Activated naive CD4-positive, alpha-beta T cell treated with Interleukin-2 at 50 U/mL for 16 hours (primary cell): ENCODE measurements around the gene SKAP1.
"Not testable (repeated sequence)": the region's sequence is repeated elsewhere in the genome, so short reads cannot be mapped to it uniquely, and the experiment has no call there.

Experiments
- DNase-seq: peaks from one replicate; pipeline ENCODE4 v3.0.0-alpha.2; 2020

SKAP1 gene

DNA sequence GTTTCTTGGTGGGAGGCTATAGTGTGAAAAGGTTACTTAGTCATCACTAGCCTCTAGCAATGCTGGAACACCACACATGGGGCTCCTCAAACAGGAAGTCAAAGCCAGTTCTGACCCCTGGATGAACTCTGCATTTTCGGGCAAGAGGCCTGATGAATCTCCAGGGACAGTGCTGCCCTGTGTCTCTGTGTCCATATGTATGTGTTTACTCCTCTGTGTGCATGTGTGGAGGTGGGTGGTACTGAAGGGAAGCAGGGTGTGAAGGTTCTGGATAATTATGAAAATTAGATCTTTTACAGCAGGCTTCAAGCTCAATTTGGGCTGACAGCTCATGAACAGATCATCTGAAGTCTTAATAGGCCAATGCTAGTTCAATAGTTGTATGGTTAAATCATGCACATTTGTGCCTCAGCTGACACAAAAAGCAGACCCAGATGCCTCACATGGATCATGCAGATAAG is 188.9 kb downstream of the SKAP1 start:
- DNase-seq = no peak

DNA sequence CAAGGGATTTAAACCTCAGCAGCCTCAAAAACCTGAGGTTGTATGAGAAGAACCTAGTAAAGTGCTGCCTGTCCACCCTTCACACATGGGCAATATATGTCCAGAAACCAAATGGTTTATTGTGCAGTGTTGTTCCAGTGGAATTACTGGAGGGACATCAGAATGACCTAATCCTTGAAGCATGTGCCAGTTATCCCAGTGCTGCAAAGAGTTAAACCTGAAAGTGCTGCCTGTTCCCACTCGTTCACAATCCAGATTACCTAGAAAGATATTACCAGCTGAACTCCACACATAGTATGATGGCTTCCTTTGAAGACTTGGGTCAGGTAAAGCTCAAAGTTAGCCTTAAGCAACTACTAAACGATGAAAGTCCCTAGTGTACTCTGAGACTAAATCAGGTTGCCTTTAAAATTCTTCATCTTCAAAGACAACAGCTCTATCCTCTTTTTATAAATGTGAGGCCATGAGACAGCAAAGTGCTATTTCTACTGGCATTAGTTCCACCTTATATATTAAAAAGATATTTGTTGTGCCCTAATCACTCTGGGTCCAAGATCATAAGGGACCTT is 189.4 kb downstream of the SKAP1 start:
- no peak for DNase-seq

DNA sequence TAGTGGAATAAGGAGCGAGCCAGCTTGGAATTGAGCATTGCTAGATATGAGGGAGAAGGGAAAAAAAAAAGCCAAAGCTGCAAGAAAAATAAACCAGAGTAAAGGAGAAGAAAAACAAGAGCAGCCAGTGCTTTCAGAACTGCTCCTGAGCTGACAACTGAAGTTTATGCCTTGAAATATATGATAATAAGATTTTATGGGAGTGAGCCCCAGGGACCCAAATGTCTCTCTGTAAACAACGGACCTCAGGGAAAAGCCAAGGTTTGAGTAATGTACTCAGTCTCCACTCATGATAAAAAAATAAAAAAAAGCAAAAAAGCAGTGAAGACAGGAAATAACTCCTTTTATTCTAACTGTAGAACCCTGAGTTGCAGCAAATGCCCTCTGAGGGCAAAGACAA is 189.9 kb downstream of the SKAP1 start:
- DNase-seq = no peak

DNA sequence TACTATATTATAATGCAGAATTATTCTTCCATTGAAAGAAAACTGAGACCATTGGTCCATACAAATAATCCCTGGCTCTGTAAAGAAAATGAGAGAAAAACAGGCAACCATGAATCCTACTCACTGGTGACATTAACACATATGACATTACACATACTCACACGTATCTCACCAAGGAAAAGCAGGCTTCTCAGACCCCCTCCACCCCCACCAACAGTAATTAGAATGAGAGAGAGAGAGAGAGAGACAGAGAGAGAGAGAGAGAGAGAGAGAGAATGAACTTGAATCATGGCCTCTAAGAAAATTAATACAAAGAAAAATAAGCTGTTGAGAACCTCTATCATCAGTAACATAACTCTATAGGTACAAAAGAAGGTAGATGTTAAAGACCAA is 190.4 kb downstream of the SKAP1 start:
- DNase-seq = no peak

DNA sequence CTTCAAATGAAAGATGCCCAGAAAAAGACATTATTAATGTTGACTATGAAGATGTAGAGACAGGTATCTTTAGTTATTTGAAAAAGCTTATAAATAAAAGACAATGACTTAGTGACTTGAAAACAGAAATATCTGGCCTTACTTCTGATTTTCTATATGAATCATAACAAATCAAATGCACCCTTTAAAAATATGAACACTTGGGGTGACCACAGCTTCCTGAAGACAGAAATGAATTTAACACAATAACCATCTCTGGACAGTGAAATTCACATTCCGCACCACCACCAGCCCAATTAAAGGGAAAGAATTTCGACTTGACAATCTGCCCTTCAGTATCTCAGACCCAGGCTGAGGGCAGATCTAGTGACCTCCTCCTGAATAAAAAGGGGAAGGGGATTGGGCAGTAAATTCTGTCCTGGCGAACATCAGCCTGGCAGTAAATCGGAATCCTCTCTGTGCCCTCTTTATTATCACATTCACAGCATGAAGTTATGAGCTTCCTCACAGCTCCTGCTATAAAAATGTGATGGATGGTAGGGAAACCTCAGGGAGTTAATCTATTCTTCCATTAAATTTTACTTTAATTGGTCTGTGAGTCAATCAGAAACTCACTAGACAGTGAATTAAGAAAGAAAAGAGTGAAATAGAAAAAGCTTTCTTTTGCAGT is 190.9 kb downstream of the SKAP1 start:
- no peak for DNase-seq

DNA sequence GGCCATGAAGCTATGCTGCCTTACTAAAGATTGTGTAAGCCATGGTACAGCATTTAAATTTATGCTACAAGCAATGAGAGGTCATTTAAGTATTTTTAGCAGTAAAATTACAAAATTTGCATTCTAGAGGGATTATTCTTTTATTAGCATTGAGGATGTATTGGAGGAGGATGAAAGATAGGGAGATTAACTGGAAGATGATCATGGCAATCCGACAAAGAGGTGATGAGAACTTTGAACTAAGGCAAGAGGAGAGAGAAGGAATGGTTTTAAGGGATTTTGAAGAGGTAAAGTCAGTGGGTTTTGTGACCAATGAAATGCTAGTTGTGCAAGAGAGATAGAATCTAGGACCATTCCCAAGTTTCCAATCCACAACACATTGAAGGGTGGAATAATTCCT is 192.6 kb downstream of the SKAP1 start:
- DNase-seq = no peak

DNA sequence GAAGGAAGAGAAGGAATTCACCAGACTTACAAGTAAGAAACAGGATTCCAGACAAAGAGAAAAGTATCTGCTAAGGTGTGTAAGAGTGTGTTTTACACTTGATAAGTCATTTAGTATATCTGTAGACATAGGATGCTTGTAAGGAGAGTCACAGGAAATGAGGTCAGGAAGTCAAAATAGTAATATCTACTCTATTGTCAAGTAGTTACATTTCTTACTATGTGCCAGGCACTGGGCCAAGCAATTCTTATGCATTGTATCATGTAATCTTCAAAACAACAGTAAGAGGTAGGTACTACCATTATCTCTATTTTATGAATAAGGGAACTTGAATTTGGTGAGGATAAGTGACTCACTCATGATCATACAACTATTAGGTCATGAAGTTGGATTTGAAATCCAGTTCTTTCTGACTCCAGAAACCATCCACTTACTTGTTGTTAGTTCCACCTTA is 193.3 kb downstream of the SKAP1 start:
- DNase-seq = no peak

DNA sequence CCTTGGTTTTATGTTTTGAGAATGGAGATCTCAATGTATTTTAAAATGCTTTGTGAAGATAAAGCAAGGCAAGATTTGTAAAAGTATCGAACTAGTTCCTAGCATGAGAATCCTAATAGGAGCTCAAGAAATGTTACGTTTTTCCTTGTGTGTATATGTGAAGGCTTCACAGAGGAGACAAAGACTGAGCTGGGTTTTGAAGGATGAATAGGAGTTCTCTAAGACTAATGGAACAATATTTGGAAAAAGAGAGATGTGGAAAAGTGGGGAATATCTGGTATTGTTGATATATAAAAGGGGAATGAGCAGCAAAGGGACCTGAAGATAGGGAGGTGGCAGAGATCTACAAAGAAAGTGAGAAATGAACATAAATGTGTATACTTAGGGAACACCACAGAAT is 195.1 kb downstream of the SKAP1 start:
- DNase-seq = no peak

DNA sequence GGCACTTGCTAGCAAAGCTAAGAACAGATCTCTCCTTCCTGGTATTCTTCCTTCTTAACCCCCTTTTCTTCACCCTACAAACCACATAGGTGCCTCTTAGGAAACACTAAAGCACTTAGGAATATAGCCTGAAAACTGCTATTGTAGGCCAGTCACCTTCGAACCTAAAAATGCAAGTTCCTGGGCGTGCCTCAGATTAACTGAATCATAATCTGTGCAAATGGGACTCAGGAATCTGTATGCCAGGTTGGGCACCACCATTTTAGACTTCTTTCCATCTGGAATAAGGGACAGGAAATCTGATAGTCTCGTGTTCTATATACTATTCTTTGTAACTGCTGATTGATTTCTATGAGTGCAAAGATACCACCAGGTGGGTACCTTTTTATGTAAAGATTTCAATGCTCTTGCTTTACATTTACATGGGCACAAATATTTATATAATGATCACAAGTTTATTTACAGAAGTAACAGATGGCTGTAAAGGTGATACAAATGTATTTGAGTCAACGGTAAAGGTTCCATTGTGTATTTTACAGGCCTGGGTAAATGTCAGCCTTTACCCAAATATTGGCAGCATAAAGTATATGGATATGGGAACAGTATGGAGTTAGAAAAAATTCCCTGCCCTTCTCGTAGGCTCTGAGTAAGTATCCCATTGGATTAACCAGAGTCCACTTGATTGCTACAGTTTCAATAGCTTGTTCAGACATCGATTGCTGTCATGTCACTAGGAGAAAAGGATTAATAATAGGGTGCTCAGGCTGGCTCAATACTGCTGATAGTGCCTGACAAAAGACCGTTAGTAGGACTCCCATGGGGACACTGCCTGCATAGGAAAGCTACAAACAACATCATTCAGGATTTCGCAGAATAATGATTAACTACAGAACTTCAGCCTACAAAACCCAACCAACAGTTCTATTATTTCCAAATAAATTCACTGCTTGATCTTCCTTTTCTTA is 197.7 kb downstream of the SKAP1 start:
- no peak for DNase-seq

DNA sequence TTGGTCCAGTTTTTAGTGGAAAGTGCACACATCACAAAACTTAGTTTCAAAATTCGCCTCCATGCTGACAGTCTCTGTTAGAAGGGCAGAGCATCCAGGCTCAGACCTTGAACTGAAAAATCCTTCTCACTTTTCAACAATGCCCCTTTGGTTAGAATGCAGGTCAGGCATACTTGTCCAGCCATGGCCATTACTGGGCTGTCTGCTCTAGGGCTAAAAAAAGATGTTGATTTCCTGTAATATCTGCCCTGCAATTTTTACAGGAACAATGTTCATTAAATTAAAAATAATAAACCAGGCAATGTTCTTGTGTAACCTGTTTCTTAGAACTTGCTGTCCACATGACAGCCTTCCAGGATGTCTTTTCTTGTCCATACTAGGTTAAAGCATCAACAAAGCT is 200.1 kb downstream of the SKAP1 start:
- no peak for DNase-seq

DNA sequence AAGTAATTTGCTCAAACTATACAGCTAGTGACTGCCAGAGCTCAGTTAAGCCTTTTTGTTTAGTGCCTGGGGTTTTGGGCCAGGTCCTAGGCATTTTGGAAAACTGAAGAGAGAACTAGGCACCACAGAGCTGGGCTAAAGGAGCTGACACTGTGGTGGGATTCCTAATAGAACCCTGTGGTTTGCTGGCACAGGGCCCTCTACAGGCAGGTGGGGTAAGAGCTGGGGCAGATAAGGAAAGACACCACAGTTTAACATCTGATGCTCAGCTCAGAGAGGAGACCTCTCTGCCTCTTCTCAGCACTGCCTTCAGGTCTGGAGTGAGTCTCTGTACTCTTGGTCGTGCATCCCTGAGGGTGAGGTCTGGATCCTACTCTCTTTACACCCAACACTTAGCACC is 201.3 kb downstream of the SKAP1 start:
- DNase-seq = no peak

DNA sequence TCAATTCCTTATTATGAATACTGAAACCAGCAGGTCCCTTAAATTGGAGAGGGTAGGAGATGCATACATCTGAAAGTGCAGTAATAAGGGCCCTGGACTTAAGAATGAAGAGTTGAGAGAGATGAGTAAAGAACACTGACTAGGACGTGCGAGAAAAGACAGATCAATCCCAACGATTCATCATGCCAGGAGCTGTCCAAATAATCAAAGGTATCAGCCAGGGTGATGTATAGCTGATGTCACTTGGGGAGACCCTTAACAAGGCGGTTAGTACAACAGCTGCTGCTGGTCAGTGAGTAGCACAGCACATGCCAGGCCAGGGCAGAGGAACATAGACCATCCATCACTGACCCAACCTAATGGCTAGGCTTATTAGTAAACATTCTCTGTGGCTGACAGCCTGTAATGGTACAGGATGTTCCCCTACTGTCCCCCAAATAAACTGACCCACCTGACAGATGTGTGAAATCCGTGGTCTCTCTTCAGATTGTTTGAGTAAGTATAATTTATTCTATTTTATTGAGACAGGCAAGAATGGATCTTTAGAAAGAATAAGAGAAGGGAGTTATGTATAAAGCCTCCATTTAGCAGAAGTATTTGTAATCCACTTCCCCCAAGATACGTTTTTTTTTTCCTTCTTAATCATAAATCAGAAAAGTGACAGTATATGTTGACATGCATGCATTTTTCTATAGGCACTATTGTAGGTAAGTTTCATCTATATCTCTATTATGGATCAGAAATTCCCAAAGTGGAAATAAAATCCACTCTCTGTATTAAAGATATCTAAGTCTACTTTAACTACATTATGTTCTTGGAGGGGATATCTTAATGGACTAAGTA is 204.1 kb downstream of the SKAP1 start:
- DNase-seq = no peak

DNA sequence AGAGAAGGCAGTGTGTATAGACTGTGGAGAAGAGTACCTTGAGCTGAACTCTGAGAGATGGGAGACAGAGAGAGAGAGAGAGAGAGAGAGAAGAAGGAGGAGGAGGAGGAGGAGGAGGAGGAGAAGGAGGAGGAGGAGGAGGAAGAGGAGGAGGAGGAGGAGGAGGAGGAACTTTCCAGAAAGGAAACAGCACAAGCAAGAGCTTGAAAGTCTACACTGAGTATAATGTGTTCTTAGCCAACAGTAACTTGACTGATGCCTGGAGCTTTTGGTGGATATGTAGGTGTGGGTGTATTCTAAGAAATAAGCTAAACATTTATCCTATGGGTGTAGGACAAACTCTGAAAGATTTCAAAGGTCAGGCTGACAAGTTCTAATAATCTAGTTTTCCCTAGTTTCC is 206.1 kb downstream of the SKAP1 start:
- no peak for DNase-seq

DNA sequence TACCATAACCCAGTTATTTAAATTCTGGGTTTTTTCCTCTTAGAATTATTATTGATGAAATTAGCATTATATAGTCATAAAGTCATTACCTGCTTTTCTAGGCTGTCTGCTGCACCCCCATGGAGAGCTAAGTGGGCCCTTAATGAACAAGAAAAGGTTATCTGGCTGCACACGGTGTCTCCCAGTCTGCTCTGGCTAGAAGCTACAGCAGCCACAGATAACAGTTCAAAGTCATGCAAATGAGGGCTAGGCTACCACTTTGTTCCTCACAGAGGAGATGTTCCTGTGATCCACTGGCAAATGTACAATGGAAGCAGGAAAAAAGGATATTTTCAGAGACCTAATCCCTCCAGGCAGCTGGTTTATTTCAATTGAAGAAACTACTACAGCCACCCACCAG is 210.4 kb downstream of the SKAP1 start:
- DNase-seq = no peak

DNA sequence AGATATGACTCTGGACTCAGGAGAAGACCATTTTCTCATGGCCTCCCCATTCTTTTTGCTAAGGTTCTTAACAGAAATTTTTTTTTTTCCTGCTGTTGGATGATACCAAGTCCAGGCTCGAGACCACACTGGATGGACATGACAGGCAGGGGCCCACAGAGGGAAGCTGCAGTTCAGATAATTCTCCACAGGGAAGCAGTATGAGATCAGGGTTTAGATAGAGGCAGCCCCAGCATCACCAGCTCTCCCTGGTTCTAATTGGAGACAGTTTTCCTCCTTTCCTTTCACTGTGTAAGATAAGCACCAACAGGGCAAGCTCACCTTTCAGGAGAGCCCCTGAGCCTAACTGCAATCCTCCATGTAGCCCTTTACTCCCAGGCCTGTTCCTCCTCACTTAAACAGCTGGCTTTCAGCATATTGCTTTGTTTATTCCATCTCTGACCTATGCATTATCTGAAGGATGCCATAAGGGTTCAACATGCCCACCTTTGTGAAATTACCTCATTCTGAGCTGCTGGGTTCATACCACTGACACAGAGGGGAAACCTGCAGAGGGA is 214.4 kb downstream of the SKAP1 start:
- DNase-seq = no peak

DNA sequence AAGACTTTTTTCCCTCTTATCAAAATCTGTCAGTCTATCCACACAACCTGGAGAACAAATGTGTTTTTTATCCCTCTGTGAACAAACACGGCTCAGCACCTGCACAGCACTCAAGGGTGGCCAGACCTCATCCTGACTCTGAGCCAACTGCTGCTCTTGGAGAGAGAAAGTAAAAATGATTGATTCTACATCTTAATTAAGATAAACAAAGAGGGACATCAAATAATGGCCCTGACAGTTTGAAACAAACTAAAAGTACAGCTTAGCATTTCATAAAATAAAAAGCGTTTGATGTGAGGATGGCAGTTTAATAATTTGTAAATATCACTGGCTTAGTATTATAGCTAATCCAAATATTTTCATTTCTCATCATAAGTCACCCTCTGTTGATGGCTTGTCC is 216.2 kb downstream of the SKAP1 start:
- no peak for DNase-seq

DNA sequence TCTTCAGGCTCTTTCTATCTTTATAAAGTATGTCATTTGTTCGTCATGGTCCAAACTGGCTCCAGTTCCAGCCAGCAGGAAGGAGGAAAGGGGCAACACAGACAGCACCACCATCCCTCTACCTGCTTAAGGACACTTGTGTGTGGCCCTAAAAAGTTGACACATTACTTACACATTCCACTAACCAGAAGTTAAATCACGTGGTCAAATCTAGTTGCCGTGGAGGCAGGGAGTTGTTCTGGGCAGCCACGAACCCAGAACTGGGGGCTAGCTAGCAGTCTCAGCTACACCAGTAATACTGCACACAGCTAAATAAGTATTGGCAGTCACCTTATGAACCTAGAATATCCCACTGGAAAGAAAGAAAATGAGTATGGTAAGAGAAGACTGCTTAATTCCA is 218.2 kb downstream of the SKAP1 start:
- DNase-seq = no peak

DNA sequence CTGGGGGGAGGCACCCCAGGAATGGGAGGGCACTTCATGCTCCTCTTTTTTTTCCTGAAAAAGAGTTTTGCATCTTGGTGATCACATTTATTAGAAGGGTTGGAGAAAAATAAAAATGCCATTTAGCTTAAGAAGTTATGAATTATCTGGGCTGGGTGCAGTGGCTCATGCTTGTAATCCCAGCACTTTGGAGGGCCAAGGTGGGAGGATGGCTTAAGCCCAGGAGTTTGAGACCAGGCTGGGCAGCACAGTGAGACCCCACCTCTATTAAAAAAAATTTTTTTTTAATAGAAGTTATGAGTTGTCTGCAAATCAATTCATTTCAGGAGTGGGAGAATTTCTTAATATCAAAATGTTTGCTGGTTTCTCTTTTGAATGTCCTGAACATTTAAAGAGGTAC is 219.0 kb downstream of the SKAP1 start:
- no peak for DNase-seq

DNA sequence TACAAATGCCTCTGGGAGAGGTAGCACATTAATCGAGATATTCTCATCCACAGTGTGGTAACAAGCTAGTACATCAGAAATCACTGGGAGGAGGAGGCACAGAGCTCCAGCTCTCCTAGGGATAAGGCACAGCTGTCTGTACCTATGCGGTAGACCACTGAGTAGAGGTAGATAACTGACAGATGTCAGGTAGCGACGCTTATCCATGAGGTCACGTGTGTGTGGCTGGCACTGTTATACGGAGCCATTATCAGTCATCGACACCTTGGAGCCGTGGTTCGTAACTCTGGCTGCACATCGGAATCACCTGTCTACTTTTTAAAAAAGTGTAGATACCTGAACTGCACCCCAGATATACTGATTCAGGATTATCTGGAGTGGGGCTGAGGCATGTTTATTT is 220.0 kb downstream of the SKAP1 start:
- no peak for DNase-seq

DNA sequence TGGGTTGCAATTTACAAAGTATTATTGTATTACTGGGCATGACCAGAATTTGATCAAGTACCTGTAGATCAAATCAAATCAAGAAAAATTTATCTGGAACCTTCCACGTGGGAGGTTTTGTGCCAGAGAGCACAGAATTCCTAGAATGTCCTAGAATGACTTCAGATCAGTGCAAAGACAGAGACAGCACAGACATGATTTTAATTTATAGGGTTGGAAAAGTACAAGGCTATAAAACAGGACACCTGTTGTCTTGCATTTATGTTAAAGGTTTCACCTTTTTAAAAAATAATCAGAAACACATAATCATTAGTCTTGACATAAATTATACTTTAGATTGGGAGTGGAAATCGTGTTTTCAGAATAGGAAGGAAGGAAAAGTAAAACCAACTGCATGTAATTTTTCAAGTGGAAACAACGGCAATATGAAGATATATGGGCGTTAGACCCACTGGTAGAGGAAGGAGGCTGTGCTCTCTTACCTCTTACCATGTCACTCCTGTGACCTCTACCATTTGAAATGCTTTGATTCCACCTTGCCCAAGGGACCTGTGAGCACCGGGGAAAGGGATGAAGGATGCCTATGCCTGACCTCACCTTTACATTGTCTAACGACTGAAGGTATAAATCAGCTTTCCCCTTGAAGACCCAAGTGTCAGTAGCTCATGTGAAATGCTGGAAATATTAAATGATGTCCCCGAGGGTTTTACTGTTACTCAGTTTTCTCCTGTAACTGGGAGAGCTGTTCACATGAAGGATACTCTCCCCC is 222.1 kb downstream of the SKAP1 start:
- DNase-seq = no peak

DNA sequence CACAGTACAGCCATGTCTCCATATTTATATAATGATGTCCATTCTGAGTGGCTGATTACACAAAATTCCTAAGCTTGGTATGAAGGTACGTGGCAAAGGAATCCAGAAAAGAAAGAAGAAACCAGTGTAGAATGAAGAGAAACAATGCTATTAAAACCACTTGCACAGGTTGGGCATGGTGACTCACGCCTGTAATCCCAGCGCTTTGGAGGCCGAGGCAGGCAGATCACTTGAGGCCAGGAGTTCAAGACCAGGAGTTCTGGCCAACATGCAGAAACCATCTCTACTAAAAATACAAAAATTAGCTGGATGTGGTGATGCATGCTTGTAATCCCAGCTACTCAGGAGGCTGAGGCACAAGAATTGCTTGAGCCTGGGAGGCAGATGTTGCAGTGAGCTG is 223.0 kb downstream of the SKAP1 start:
- DNase-seq = not testable (repeated sequence)

DNA sequence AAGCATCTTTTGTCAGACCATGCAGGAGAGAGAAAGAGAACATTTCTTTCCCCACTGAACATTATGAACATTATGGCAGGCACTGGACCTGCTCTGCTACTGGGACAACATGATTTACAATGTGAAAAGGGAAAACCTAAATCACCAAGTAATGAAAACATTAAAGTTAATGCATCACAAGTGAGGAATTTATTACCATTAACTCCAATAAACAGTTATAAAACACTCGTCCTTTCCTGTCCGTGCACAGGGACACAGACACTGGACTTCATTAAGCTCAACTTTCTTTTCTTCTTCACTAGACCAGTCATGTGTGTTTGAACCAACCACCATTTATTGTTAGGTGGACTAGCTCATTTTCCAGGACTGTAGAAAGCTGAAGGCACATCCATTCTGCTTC is 227.1 kb downstream of the SKAP1 start:
- no peak for DNase-seq
